Right lobe of liver (tissue), 4 donors: ENCODE data around the gene SUSD5.

Experiments used
- CTCF ChIP-seq, 4 donors: fragments of 200-600 bp in 3 of 4; fragments of 450-650 bp in 1 of 4; IDR thresholded peaks; one replicate each; pipeline versions ENCODE4 v1.5.1 to v1.8.0; 2016 to 2022; ENCODE audit warnings: antibody characterized with exemption in 4 of 4, mild to moderate bottlenecking in 2 of 4
- POLR2A ChIP-seq: fragments of 450-650 bp; IDR thresholded peaks from one replicate; pipeline ENCODE4 v1.6.1; 2017; ENCODE audit warnings: antibody characterized with exemption, mild to moderate bottlenecking
- donor health status: DM: no; HTN: no; CAD: no.
- donor health status: DM: no; HTN: no; CAD: no.
- donor health status: DM: no; HTN: yes; CAD: no.

- TF ChIP-seq CTCF (IDR thresholded peaks at IDR 0.05) = no peak
- TF ChIP-seq POLR2A = no peak
Observed at GRCh38 chr3:33250712-33251111, 32.1 kb upstream of the SUSD5 start.
